GM10266 (cell line): ENCODE results near the gene FTH1.

Source experiments
- DNase-seq: peaks from one replicate; pipeline ENCODE4 v3.0.0; 2012; ENCODE audit errors: extremely low spot score
- CTCF ChIP-seq: IDR thresholded peaks from 2 replicates; pipeline ENCODE4 v1.5.1; 2012; ENCODE audit warnings: mild to moderate bottlenecking, low read depth; ENCODE audit not compliant: control insufficient read depth, insufficient read depth; ENCODE audit errors: missing control alignments

FTH1 gene

GRCh38 chr11:61960532-61960931 is 6.9 kb downstream of the FTH1 start:
- no peak for TF ChIP-seq CTCF
- DNase-seq, result no peak

GRCh38 chr11:61959678-61960077 is 7.8 kb downstream of the FTH1 start:
- TF ChIP-seq CTCF, result no peak
- no peak for DNase-seq

- no peak for TF ChIP-seq CTCF
- DNase-seq, result no peak
Observed at GRCh38 chr11:61959114-61959513, 8.3 kb downstream of the FTH1 start.

GRCh38 chr11:61958590-61958989 is 8.8 kb downstream of the FTH1 start:
- no peak for TF ChIP-seq CTCF
- no peak for DNase-seq

GRCh38 chr11:61957021-61957770 is 10.2 kb downstream of the FTH1 start:
- DNase-seq, result no peak
- TF ChIP-seq CTCF, result no peak

GRCh38 chr11:61956191-61957020 is 11.0 kb downstream of the FTH1 start:
- TF ChIP-seq CTCF, result no peak
- DNase-seq, result no peak
